NCI-H2196 treated with DMSO at 0.1 percent for 48 hours (cell line): ENCODE measurements around the gene NSL1.
"Not testable (repeated sequence)": the region's sequence is repeated elsewhere in the genome, so short reads cannot be mapped to it uniquely, and the experiment has no call there.

ENCODE experiments used
- DNase-seq: peaks from one replicate; lab custom pipeline; 2025; ENCODE audit not compliant: unreplicated experiment; lab: John Stamatoyannopoulos, UW

Gene NSL1

DNA sequence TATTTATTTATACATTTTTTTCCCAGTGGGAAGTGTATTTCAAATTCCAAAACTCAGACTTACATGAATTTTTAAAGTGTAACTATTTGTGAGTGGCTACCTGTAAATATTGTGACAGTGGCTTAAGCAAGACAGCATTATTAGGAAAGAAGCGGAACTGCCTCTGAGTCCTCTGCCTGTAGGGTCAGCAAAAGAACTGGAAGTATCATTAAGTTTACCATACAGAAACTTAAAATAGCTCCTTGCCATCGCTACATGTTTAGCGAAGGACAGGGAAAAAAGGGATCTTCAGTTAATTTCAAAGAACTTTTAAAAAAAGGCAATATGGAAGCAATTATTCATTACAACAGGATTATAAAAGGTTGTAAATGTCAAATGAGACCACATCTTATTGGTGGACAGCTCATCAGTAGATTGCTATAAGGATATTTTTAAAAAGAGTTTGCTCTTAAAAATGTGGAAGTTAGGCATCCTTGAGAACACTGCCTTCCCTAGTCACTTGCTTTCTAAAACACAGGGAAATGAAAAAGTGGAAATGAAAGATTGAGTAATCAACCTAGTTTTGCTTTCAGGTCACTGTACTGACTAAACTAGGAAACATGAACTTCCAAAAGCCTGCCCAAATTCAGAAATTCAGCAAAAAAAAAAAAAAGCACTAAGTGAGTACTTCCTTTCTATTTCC lies 39.2 kb downstream of the NSL1 start:
- DNase-seq, result no peak

DNA sequence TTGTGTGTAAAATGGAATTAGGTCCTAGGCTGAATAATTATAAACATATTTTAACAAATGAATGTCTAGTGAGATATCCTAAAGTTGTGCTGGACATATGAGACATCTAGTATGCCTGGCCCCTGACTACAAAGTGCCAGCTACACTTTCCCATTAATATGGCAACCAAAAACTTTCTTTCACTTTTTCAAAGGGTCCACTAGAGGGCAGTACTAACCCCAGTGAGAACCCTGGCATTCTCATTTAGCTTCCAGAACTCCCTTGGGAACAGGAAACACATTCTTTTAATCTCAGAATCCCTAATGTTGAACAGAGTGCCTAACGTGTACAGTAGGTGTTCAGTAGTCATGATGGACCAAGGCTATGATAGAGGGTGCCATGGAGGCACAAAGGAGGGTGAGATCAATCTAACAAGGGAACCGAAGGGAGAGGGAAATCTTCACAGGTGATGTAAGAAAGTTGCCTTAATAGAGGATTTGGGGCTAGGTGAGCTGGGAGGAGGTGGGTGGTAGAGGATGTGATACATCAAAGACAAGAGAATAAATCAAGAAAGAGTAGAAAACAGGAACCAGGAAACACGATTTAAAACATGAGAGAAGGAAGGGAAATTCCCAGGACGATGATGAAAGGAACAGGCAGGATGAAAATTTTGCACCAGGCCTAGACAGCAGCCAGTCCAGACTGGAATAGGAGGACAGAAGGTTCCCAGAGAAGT lies 41.6 kb downstream of the NSL1 start:
- peak; percentile 49 for DNase-seq

DNA sequence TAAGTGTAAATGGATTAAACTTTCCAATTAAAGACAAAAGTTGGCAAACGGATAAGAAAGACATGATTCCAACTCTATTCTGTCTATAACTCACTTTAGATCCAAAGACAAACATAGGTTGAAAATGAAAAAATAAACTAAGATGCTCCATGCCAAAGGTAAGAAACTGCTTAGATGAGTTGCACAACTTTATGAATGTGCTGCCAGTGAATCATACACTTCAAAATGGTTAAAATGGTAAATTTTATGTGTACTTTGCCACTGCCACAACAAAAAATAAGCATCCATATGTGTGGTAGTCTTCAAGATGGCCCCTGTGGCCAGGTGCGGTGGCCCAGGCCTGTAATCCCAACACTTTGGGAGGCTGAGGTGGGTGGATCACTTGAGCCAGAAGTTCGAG lies 45.0 kb downstream of the NSL1 start:
- no peak for DNase-seq

DNA sequence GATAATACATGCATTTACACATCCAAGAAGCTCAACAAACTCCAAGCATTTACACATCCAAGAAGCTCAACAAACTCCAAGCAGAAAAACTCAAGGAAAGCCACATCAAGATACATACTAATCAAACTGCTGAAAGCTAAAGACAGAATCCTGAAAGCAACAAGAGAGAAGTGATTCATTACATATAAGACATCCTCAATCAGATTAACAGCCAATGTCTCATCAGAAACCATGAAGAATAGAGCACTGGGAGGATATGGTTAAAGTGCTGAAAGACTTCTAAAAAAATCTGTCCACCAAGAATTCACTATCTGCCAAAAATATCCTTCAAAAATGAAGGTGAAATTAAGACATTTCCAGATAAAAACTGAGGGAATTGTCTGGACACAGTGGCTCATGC lies 46.3 kb downstream of the NSL1 start:
- DNase-seq, result no peak

DNA sequence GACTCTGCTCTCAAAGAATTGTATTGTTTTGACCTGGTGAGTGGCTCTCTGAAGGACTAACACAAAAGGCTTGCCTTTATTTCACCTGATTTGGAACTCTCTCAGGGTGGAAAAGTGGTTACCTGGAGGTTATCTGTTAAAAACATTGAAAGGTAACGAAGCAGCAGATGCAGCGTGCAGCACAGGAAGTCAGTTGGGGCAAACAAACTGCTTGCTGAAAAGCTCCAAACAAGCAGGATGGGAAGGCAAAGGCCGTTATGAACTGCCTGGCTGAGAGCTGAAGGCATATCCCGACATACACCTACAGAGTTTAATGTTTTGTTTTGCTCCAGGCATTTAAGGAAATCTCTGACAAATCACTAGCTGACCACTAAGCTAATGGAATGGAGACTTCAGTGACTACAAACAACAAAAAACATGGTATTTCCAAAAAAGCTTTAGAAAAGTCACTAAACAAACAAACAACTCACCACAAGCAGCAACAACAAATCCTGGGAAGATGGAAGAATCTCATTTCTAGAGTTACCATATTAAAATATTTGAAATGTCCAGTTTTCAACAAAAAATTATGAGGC lies 47.6 kb downstream of the NSL1 start:
- no peak for DNase-seq

DNA sequence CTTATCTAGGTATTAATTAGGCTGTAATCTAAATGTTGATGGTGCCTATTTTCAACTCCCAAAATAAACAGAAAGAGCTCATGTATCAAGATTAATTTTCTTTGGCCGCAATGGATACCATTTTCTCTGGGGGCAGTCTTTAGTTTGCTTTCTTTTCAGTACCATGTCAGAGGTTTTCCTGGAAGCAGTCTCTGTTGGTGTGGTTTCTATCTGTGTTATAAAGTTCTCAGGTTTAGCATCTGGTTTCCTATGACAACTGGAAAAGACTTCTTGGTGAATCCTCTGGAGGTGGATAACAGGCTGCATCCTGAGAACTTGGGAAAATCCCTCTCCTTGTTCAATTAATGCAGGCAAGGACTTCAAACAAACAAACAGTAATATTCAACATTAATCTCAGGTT lies 53.2 kb downstream of the NSL1 start:
- DNase-seq, result no peak

DNA sequence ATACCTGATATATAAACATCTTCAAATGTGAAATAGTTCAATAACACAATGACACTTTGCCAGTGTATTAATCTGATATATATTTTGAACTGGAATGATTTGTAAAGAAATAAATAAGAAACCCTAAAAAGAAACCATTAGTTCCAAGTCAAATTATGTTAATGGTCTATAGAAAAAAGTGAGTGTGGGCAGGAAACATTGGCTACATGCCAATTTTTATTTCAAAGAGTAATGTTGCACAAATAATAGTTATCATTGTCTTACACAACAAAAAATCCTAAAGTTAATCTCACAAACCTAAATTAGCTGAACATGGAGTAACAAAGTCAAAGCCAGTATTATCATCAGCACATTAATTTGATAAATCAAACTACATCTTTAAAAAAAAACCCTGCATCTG lies 54.0 kb downstream of the NSL1 start:
- no peak for DNase-seq

DNA sequence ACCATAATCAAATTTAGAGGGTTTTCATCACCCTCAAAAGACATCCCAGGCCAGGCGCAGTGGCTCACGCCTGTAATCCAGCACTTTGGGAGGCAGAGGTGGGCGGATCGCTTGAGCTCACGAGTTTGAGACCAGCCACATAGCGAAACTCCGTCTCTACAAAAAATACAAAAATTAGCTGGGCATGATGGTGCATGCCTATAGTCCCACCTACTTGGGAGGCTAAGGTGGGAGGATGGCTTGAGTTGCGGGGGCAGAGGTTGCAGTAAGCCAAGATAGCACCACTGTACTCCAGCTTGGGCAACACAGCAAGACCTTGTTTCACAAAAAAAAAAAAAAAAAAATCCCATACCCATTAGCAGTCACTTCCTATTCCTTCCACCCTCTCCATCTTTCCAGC lies 58.5 kb downstream of the NSL1 start:
- DNase-seq, result no peak

DNA sequence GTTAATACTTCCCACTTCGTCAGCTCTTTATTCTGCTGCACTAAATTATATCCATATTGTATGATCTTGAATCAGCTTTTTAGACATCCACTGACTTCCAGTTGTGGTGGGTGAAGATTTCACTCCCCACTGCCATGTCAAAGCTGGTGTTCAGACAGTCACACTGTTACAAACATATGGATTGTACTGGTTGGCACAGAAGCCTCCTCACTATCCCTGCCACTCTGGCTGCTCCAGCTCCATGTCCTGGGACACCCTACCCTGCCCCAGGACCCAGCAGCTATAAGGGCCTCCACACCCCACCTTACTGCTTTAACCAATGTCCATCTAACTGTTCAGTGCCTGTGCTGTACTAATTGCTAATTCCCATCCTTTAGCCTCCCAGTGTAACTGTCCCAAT lies 59.9 kb downstream of the NSL1 start:
- no peak for DNase-seq

DNA sequence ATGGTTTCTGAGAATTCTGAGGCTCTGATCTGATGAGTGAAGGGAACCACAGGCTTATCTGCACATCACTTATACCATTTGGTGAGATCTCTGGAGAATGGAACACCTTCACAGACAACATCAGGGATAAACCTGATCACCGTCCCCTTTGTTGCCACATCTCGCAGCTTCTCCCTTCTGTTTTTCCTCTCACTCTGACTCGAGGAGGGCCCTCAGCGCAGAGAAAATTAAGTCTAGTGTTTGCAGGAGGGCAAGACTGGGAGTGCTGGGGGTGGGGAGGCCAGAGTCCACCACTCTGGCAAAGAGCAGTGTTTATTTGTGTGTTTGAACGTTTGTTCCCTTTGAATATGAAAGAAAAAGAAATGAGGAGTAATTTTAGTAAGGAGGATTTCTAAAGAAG lies 63.0 kb downstream of the NSL1 start:
- no peak for DNase-seq

DNA sequence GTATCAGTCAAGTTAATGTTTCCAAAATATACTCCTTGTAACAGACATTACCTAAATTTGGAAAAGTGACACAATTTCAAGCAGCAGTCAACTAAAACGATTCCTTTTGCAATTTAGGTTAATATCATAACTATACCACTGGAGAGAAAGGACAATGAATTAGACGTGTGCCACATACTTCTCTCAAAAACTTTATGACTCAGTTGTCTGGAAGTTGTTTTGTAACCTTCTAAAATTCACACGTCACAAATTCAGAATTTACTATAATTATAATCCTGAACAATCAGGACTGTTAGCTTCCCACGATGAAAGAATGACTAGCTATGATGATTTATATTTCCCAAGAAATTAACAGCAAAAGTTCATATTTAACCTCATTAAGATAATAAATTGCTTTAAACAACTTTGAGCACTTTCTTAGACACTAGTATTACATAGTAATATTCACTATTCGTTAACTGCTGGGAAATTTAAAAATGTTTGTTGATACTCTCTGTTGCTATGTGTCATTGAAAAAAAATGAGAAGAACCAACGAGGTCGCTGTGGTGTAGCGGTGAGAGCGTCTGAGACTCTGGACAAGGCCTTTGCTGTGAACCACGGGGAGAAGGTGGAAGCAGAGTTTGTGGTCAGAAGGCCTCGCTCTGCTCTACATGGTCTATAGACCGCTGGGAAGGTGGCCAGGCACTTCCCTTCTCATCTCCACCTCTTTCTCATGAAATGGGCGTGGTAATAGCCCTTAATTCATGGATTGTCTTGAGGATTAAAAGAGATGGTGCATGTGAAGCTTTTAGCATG lies 64.0 kb downstream of the NSL1 start:
- no peak for DNase-seq

DNA sequence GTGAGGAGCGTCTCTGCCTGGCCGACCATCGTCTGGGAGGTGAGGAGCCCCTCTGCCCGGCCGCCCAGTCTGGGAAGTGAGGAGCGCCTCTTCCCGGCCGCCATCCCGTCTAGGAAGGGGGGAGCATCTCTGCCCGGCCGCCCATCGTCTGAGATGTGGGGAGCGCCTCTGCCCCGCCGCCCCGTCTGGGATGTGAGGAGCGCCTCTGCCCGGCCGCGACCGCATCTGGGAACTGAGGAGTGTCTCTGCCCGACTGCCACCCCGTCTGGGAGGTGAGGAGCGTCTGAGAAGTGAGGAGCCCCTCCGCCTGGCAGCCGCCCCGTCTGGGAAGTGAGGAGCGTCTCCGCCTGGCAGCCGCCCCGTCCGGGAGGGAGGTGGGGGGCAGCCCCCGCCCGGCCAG lies 66.9 kb downstream of the NSL1 start:
- DNase-seq, result not testable (repeated sequence)

DNA sequence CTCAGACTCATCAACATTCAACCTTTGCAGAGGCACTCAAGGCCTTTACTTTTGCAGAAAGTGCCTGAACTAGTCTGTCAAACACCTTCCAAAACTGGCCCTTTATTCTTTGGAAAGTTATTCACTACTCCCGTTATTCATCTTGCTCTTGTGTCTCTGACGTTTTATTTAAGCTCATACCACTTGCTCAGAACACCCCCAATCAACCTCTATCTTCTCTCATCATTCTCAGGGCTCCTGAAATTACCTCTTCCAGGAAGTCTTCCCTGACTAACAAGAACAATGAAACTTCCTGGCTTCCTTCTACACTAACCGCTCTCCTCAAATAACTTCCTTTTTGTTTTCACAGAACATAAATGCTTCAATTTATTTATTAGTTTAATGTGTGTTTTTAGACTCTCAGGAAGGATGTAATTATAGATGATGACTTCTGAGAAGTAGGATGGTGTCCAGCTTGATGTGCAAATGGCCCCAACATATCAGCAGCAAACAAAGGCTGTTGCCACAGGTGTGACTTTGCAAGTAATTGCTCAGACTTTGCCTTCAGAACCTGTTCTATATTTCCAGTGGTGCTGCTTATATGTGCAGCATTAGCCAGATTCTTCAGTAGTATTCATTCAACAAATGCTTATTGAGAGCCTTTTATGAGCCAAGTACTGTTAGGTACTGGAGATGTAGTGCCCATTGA lies 69.2 kb downstream of the NSL1 start:
- no peak for DNase-seq

DNA sequence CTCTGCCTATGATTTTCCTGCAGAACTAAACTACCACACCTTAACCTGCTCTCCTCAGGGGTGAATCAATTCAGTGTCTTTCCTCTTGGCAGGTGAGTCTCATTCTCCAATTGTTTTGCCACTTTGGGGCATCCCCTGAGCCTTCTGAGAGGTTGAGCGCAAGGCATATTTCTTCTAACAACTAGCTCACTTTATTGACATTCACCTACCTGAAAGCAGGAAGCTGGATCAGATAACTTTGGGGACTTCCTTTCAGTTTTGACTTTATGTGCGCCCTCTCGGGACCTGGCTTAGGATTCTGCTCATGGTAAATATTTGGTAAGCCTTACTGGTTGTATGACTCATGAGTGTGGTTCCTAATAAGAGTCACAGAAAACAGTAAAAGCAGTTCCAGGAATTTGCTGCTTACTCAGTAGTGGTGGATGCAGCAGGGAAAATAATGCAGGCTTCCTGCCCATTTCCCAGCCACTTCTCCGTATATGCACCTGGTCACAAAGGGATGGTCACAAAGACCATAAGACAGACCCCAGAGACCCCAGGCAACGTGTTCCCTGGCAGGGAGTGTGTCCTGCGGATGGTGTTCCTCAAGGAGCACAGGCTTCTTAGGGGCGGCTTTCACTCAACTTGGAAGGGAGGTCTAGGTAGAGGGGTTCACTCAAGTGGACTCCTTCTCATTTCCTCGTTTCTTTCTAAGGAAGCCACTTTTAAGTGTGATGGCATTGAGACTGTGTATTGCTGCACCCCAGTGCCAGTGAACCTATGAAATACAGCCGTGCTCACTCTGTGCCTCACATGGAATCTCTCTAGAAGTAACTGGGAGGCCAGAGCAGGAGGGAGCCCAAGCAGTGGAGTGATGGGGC lies 70.0 kb downstream of the NSL1 start:
- DNase-seq, result peak; percentile 23

DNA sequence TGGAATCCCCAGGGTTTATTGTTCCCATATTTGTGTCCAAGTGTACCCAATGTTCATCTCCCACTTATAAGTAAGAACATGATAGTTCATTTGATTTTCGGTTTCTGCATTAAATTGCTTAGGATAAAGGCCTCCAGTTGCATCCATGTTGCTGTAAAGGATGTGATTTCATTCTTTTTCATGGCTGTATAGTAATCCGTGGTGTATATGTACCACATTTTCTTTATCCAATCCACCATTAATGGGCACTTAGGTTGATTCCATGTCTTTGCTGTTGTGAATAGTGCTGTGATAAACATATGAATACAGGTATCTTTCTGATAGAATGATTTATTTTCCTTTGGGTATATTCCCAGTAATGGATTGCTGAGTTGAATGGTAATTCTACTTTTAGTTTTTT lies 71.9 kb downstream of the NSL1 start:
- no peak for DNase-seq

DNA sequence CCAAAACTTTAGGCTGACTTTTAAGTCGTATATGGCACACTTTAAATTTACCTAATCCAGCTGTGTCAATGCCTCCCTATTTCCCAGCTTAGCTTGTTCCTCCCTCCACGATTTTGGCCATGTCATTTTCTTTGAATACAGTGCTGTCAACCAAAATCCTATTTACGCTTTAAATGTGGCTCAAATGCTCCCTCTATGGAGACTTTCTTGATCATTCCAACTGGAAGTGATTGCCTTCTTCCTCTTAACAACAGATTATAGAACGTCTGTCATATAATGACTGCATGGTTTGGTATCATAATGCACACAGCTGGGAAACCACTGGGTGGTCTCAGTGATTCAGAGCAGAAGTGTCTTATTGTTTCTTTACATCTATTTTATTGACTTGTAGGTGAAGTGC lies 73.1 kb downstream of the NSL1 start:
- DNase-seq, result no peak

DNA sequence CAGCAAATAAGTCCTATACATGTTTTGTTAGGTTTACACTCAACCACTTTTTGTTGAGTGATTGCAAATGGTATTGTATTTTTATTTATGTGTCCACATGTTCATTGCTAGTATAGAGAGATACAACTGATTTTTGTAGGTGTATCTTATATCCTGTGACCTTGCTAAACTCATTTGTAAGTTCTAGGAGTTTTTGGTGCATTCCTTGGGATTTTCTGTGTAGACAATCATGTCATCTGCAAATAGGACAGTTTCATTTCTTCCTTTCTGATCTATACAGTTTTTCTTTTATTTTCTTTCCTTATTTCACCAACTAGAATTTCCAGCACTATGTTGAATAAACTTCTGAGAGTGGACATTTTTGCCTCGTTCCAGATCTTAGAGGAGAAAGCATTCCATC lies 75.4 kb downstream of the NSL1 start:
- no peak for DNase-seq

DNA sequence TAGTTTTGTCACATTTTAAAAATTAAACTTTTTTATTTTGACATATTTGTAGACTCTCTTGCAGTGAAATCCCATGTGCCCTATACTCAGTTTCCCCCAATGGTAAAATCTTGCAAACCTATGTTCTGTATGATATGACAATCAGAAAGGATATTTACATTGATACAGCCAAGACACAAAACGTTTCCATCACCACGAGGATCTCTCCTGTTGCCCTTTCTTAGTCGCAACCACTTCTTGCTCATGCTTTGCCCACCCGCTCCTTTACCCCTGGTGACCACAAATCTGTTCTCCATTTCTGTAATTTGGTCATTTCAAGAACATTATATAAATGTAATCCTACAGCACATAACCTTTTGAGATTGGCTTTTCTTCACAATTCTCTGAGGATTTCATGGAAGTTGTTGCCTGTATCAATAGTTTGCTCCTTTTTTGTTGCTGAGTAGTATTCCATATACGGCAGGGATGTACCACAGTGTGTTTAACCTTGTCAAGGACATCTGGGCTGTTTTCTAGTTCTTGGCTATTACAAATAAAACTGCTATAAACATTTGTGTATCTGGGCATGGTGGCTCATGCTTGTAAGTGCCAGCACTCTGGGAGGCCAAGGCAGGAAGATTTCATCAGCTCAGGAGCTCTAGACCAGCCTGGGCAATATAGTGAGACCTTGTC lies 78.0 kb downstream of the NSL1 start:
- DNase-seq, result no peak

DNA sequence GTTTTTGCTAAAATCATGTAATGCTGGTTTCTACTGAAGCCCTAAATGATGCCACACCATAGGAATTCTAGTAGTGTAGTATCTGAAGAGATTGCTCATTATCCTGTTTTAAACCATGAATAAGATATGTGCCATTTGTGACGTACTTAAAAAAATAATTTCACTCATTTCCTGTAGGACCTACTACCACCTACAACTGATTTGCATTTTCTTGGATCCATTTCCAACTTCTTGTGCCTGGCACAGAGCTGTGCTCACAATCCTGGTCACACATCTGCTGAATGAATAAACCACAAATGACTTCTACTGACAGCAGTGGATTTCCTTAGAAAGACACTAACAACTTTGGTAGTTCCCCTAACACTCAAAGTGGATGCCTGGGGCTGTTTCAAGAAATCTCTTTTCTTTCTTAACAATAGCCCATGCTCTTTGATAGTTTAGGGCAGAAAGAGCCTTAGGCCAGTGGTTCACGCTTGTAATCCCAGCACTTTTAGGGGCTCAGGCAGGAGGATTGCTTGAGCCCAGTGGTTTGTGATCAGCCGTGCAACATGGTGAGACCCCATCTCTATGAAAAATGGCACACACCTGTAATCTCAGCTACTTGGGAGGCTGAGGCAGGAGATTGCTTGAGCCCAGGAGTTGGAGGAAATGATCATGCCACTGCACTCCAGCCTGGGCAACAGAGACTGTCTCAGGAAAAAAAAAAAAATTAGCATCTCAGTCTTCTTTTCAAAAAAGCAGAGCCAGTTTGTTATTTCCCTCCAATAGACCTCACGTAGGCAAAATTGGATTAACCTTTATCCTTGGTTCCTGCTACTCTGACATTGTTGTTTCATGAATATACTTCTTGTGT lies 78.9 kb downstream of the NSL1 start:
- no peak for DNase-seq
